IPS-NIHi7 (cell line): ENCODE measurements around the gene FAIM.
"Not testable (repeated sequence)": the region's sequence is repeated elsewhere in the genome, so short reads cannot be mapped to it uniquely, and the experiment has no call there.

Experiments
- DNase-seq: peaks from one replicate; pipeline ENCODE4 v3.0.0; 2012; ENCODE audit warnings: mixed read lengths; ENCODE audit errors: extremely low spot score

Gene FAIM, protein sequence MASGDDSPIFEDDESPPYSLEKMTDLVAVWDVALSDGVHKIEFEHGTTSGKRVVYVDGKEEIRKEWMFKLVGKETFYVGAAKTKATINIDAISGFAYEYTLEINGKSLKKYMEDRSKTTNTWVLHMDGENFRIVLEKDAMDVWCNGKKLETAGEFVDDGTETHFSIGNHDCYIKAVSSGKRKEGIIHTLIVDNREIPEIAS

DNA sequence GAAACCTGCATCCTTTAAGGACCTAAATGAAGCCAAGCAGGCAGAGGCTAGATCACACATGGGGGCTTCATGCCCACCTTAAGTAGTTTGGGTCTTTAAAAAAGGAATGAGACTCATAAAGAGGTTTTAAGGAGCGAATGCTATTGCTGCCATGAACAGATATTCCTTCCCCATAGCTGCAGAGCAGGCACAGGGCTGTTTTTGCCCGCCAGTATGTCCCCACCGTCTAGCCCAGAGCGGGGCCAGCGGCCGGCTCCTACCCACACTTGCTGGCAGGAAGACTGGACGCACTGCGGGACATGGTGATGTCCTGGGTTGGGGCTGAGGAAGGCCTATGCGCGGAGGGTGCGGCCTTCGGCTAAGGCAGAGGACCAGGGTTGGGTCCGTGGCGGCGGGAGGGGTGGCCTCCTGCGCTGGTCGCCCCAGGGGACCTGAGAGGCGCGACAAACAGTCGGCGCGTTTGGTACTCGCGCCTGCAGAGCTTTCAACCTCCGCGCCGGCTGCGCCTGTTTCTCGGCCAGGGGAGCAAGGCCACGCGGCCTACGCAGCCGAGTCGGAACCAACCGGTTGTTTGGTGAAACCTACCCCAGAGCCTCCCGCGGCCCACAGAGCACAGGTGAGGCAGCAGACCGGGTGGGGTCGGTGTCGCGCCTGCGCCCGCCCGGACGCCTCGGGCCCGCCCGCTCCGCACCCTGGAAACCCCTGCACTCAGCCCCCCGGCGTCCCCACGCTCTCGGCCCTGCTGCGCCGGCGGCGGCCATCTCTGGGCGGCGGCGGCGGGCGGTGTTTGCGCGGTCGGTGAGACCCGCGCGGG is at the start of gene FAIM:
TSS of gene FAIM (plus strand) at position 450 of the 814 bp plus-strand sequence. CDS start 10,956 bp downstream, outside the sequence.
- peak; percentile 68 for DNase-seq

DNA sequence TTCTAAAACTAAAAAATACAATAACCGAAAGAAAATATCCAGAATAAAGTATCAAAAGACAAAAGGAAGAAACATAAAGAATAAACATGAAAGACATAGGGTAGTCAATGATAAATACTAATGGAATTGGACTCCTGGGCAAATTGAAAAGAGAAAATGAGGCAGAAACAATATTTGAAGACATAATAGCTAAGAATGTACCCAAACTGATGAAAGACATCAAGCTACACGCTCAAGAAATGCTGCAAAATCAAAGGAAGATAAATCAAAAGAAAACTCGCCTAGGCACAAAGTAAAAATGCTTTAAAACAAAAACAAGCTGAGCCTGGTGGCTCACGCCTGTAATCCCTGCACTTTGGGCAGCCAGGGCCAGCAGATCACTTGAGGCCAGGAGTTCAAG is 49.4 kb upstream of the FAIM start:
- DNase-seq: no peak

DNA sequence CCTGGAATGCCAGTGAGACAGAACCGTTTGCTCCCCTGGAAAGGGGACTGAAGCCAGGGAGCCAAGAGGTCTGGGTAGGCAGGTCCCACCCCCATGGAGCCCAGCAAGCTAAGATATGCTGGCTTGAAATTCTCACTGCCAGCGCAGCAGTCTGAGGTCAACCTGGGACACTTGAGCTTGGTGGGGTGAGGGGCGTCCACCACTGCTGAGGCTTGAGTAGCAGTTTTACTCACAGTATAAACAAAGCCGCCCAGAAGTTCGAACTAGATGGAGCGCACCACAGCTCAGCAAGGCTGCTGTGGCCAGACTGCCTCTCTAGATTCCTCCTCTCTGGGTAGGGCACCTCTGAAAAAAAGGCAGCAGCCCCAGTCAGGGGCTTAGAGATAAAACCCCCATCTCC is 48.1 kb upstream of the FAIM start:
- DNase-seq: no peak

DNA sequence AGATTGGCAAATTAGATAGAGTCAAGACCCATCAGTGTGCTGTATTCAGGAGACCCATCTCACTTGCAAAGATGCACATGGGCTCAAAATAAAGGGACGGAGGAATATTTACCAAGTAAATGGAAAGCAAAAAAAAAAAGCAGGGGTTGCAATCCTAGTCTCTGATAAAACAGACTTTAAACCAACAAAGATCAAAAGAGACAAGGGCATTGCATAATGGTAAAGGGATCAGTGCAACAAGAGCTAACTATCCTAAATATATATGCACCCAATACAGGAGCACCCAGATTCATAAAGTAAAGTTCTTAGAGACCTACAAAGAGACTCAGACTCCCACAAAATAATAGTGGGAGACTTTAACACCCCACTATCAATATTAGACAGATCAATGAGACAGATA is 45.7 kb upstream of the FAIM start:
- not testable (repeated sequence) for DNase-seq

GRCh38 chr3:138566293-138566692 is 42.3 kb upstream of the FAIM start:
- DNase-seq: not testable (repeated sequence)

- no peak for DNase-seq
These were observed 41.2 kb upstream of the FAIM start for GRCh38 chr3:138567403-138567802.

DNA sequence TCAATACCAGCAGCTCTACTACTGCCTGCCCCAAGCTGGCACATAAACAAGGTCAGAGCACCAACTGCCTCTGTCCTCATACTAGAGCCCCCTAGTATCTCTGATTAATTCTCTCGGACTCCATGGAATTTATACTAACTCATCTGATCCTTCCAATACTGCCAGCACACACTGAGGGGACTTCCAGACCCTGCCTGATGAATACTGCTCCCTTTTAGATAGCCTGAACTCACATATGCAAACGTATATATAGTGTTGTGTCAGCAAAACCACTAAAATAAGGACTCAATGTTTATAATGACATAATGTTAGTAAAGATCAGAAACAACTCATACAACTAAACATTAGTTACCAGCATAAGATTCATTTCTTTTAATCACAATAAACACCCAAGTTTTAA is 39.5 kb upstream of the FAIM start:
- no peak for DNase-seq

DNA sequence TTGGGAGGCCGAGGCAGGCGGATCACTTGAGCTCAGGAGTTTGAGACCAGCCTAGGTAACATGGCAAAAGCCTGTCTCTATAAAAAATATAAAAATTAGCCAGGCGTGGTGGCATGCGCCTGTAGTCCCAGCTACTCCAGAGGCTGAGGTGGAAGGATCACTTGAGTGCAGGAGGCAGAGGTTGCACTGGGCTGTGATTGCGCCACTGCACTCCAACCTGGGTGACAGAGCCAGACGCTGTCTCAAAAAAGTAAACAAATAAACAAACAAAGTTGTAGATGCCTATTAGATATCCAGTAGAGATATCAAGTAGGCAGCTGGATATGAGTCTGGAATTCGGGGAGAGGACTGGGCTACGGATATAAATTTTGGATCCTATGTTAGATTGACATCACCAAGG is 38.9 kb upstream of the FAIM start:
- not testable (repeated sequence) for DNase-seq

GRCh38 chr3:138573138-138573537 is 35.4 kb upstream of the FAIM start:
- no peak for DNase-seq

DNA sequence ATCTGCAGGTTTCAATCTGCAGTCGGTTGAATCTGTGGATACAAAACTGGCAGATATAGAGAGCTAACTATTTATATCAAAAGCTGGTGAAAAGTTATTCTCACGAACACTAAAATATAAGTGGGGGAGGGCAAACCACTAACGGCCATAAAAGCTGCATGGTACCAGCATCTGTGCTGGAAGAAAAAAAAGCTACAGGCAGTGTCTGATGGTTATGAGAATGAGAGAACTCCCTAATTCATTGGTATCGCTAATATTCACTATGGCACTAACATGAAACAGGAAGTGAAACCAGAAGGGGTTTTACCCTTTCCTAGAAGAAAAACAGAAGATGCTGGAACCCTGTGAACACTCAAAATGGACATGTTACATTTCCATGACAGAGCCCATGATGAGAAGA is 30.4 kb upstream of the FAIM start:
- DNase-seq: no peak

DNA sequence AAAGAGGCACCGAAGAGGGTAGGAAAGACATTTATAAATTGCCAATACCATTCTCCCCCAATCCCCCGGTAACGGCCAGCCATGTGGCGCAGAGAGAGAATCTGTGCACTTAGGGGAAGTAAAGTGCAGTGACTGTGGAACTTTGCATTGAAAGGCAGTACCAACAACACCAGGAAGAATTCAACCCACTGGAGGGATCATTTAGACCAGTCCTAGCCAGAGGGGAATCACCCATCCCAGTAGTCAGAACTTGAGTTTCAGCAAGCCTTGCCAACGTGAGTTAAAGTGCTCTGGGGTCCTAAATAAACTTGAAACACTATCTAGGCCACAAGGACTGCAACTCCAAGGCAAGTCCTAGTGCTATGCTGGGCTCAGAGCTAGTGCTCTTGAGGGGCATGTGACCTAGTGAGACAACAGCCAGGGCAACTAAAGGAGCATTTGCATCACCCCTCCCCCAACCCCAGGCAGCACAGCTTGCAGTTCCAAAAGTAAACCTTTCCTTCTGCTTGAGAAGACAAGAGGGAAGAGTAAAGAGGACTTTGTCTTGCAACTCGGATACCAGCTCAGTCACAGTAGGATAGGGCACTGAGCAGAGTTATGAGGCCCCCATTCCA is 29.5 kb upstream of the FAIM start:
- DNase-seq: no peak

DNA sequence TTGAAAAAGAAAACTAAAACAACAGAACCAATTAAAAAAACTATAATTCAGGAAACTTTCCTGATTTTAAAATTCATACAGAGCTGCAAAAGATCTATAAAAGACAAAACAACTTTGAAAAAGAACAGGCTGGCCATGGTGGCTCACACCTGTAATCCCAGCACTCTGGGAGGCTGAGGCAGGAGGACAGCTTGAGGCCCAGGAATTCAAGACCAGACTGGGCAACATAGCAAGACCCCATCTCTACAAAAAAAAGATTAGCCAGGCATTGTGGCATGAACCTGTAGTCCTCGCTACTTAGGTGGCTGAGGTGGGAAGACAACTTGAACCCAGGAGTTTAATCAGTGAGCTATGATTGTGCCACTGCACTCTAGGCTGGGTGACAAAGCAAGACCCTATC is 21.2 kb upstream of the FAIM start:
- DNase-seq: no peak

DNA sequence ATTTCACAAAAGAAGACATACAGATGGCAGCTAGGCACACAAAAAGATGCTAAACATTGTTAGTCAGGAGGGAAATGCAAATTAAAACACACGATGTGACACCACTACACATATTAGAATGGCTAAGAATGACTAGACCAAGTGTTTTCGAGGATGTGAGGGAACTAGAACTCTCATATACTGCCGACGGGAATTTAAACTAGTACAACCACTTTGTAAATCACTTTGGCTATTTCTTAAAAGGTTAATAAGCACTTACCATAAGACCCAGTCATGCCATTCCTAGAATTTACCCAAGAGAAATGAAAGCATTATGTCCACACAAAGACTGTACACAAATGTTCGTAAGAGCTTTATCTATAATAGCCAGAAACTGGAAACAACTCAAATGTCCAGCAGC is 20.1 kb upstream of the FAIM start:
- DNase-seq: no peak

DNA sequence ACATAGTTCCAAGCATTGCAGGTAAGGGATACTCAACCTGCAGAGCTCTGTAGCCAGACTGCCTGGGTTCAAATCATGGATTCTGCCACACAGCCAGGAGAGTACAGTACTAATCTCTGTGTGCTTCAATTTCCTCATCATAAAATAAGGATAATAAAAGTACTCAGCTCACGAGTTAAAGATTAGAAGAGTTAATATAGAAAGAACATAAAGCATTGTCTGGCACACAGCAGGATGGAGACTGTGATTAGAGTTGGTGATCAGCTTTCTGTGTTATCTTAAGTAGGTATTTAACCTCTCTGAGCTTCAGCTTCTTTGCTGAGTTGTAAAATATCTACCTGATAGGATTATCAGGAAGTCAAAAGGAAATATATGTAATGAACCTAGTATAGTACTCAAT is 17.2 kb upstream of the FAIM start:
- DNase-seq: no peak

DNA sequence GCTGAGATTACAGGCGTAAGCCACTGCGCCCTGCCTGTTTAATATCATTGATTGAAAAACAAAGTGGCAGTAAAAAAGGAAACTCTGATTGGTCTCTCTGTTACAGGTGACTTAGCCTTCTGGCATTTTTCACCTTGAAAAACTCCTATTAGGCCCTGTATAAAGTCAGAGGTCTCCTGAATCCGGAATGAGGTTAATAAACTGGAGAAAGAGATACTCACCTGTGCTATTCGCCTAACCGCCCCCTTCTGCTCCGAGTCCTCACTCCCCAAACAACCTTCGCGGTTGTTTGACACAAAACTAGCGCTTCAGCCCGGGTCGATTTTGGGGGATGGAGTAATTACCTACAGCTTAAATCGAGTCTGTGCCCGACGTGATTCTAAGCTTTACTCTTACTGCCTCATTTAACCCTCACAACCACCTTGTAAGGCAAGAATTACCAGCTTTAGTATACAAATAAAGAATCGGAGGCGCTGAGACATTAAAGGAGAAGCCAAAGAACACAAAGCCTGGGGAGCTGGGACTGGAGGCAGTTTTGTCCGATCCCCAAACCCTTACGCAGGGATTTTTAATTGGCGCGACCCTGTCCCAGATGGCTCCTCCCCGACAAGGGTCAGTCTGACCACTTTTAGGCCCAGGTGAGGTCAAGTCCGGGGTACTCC is 15.0 kb upstream of the FAIM start:
- DNase-seq: peak; percentile 29

GRCh38 chr3:138594150-138594934 is 14.2 kb upstream of the FAIM start, which contains the start of gene CEP70:
Gene CEP70 (minus strand): TSS chr3:138594260. CDS start chr3:138572927, 21,333 bp downstream.
- DNase-seq: peak; percentile 96

- DNase-seq: no peak
These were observed 13.5 kb upstream of the FAIM start for GRCh38 chr3:138594935-138595610.

- not testable (repeated sequence) for DNase-seq
These were observed 11.2 kb upstream of the FAIM start for GRCh38 chr3:138597186-138597976.

DNA sequence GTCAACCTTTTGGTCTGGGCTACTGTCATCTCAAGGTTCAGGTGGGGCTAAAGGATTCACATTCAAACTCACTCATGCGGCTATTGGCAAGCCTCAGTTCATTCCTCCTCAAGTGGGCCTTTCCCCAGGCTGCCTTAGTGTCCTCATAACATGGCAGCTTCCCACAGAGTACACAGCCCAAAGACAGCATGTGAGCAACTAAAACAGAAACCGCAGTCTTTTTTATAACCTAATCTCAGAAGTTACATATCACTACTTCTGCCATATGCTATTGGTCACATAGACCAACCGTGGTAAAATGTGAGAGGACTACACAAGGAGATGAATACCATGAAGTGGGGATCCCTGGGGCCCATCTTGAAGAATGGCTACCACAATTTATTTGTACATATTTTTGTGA is 10.0 kb upstream of the FAIM start:
- DNase-seq: no peak

- DNase-seq: no peak
These were observed 8.3 kb upstream of the FAIM start for GRCh38 chr3:138600100-138600745.
